GM18858 (cell line): Measurements from ENCODE around the gene ATP8B2.
"Not testable (repeated sequence)": the region's sequence is repeated elsewhere in the genome, so short reads cannot be mapped to it uniquely, and the experiment has no call there.

Experiments used
- ATAC-seq: cut with Tn5 transposase; IDR thresholded peaks from one replicate; pipeline ENCODE4 v1.9.1; 2021; ENCODE audit not compliant: unreplicated experiment

ATP8B2 gene

DNA sequence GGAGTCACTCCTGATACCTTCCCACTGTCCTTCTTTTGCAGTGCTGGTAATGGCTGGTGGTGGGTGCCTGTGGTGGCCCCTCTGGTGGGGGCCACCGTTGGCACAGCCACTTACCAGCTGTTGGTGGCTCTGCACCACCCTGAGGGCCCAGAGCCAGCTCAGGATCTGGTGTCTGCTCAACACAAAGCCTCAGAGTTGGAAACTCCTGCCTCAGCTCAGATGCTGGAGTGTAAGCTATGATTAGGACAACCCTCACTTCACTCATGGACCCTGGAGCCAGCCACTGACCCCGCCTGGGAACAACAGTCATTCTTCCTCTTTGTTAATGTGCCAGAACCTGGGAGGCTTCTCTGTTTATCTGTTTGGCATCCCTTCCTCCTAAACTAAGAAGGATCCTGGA is 1.1 kb upstream of the ATP8B2 start:
- no peak for ATAC-seq

DNA sequence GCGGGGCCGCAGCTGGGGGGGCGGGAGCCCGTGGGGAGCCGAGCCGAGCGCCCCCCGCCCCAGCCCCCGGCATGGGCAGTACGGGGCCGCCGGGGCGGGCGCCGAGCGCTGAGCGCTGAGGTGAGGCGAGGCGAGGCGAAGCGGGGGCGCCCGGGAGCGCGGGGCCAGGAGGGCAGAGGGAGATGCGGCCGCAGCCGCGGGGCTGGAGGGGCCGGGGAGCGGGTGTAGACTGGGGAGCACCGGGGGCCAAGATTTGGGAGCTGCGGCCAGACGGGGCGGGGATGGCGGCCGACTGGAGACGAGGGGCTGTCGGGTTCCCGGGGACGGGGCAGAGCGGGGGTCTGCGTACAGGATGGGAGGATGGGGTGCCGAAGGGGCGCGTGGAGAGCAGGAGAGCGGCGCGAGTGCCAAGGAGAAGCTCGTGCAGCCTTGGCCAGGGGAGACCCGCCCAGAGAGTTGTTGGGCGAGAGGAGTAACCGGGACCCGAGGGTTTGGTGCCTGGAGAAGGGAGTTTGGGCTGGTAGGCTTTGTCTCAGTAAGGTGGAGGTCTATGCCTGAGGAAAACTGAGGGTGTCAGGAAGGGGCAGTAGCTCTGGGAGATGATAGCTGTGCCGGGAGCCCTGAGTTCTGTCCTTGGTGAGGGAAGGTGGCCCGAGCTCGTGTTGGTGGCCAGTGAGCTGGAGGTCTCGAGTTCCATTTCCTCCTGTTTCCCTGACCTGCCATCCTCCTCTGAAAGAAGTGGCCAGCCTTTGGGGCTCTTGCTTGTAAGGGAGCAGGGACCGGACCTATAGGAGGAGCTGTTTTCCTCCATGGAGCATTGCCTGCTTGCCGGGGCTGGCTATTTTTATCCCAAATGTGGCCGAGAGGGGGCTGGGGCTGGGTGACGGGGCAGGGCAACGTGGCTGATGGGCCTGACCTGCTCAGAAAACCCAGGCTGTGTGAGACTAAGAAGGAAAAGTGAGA is 539 bp downstream of the ATP8B2 start:
- ATAC-seq = no peak

DNA sequence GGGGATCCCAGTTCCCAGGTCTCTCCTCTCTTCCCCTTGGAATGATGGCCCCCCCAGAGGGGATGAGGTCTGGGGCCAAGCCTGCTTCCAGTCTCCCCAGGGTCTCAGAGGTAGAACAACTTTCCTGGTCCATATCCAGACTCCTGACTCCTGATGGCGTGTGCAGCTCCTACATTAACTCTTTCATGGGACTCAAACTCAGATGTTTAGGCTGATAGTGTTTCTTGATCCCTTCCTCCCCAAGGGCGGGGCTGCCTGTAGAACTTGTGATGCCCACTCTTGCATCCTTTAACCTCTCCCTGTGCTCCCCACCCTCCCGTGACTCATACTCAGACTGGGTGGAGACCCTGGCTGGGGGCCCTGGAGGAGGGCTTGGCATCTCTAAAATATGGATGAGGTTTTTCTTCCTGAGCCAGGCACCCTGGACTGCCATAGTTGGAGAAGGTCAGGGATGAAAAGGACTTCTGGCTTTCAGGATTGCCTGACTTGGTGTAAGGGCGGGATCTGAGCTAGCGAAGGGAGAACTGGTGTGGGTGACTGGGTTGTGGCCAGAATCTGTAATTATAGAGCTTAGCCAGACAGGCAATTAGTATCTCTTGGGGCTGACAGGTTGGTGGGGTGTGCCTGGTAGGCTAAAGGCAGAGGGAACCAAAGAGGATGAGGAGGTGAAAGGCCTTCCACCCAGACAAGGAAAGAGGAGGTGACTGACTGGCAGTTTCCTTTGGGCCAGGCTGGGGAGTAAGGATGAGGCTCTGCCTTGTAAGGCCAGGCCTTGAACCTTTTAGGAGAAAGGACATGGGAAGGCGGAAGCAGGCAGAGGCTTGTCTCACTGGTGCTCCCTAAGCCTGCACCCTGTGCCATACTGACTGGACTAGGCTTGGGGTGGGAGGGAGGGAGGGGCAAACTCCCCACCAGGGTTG is 1.5 kb downstream of the ATP8B2 start:
- ATAC-seq = no peak

DNA sequence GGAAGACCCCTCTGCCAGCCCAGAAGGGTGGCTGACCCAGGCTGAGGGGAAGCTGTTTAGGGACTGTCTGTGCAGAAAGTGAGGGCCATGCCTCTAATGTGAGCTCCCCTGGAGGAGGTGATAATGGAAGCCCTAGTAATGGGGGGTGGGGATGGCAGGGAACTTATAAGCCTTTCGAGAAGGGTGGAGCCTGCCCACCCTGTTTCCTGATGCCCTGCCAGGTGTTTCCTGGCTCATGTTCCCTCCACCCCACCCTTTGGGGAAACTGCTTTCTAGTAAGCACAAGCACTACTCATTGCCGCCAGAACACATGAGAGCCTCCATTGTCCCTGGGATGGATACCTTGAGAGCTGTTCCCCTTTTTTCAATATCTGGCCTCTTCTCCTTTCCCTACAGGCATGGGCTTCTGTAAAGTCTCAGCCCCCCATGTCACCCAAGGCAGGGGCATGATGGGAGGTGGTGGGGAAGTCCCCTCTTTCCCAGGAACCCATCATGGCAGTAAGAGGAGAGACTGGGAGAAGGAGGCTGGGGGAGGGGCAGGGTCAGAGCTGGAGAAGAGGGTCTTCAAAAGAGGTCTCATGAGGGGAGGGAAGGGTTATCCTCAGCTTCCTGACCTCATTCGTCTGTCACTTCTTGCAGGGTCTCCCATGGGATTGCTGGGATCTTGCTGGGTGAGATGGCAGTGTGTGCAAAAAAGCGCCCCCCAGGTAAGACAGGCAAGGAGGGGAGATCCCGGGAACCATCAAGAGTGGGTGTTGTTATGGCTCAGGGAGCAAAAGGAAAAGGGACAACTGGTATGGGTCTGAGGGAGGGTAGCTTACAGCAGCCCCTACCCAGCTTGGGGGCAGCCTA is 2.4 kb downstream of the ATP8B2 start:
- no peak for ATAC-seq

DNA sequence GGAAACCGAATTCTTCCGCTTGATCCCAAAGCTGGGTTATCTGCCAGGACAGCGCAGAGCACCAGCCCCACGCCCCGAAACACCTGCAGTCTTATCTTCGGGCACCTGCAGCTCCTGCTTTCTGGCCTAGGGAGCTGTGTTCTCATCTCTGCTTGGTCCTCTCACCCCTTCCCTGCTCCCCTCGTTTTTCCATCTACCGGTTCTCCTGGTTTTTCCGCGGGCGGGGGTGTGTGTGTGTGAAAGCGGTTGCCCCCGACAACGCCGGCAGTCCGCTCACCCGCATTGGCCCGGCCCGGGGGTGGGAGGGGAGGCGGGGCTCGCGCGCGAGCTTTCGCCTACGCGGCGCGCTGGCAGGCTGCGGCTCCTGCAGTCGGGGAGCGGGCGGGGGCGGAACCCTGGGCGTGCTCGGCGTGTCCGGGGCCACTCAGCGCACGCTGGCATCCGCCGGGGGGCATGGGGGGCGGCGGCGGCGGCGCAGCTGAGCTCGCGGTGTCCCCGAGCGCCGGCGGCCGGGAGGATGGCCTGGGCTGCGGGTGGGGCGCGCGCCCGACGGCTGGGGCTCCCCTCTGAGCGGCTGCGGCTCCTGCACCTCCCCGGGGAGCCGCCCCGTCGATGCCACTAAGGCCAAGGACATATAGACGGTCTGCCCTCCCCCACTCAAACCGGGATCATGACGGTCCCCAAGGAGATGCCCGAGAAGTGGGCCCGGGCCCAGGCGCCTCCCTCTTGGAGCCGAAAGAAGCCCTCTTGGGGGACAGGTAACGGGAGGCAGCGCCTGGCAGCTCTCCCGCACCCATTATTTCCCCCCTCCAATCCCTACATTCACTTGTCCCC is 3.2 kb downstream of the ATP8B2 start:
- ATAC-seq = no peak

DNA sequence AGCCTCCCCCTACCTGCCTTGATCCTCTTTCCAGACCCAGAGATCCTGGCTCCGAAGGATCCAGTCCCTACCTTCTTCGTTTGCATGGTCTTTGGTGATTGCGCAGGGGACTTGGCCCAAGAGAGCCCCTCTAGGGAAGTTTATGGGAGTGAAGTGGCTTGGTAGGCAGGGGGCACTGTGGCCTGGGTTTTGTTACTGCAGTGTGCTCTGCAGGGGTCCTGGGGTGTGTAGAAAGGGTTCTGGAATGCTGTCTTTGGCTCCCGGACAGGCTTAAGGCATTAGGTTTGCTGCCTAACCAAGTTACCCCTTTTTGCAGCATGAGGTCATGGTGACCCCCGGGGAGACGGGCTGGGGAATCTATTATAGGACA is 3.8 kb downstream of the ATP8B2 start:
- ATAC-seq = no peak

DNA sequence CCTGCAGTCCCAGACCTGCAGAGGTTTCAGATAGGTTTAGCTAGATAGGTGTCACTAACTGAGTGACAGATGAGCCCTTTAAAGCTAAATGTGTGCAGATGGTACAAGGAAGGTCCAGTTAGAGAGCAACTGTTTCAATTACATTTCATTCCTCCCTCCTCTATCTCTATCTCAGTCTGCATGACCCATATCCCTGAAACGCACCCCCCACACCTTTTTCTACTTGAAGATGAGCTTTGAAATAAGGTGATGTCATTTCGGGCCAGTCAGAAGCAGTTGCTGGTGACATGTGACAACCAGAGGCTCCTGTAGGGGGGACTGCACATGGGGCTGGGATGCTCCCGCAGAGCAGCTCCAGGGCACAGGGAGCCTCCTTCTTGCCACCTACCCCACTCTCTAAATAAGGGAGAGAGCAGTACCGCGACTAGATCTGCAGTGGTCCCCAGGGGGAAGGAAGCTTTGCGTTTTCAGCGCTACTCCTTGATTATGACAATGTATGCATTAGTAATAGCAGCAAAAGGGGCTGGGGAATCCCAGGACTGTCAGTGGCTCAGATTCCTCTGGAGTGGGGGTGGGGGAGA is 4.3 kb downstream of the ATP8B2 start:
- no peak for ATAC-seq

DNA sequence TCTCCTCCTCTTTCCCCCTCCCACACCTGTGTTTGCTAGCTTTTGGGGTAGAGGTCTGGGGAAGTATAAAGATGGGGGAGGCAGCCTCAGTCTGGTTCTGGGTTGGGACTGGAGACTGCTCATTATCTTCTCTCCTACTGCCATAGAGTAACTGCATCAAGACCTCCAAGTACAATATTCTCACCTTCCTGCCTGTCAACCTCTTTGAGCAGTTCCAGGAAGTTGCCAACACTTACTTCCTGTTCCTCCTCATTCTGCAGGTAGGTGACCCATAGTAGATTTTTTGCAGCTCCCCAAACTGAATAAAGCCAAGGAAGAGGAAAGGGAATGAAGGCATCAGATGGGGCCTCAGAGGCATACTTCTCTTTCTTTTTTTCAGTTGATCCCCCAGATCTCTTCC is 5.3 kb downstream of the ATP8B2 start:
- no peak for ATAC-seq

DNA sequence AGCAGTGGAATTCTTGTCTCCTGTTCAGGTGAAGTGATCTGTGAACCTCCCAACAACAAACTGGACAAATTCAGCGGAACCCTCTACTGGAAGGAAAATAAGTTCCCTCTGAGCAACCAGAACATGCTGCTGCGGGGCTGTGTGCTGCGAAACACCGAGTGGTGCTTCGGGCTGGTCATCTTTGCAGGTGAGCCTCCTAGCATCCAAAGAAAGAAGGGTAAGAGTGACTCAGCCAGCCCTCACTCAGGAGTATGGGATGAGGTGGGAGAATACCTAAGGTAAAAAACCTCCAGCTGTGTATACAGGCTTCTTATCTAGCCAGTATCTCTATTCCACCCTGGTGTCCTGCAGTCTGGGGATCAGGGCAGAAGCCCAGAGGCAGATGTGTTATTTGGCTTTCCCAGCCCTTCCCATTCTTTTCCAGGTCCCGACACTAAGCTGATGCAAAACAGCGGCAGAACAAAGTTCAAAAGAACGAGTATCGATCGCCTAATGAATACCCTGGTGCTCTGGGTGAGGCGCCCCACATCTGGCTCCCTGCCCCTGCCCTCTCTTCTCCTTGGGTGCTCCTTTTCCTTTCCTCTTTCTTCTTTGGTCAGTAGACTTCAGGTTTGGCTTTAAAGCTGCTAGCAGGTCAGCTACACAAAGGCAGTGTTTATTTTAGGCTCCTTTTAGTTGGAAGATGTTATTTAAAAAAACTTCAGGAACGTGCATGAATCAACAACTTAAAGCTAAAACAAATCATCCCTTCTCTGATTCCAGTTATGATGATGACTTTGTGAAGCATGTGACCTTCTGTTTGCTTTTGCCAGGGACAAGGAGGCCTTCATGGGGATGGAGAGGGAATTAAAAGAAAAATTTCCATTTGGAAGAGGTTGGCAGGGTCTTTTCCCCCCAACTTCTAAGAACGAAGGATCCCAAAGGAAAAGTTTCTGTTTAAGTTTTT is 9.0 kb downstream of the ATP8B2 start:
- ATAC-seq = no peak

DNA sequence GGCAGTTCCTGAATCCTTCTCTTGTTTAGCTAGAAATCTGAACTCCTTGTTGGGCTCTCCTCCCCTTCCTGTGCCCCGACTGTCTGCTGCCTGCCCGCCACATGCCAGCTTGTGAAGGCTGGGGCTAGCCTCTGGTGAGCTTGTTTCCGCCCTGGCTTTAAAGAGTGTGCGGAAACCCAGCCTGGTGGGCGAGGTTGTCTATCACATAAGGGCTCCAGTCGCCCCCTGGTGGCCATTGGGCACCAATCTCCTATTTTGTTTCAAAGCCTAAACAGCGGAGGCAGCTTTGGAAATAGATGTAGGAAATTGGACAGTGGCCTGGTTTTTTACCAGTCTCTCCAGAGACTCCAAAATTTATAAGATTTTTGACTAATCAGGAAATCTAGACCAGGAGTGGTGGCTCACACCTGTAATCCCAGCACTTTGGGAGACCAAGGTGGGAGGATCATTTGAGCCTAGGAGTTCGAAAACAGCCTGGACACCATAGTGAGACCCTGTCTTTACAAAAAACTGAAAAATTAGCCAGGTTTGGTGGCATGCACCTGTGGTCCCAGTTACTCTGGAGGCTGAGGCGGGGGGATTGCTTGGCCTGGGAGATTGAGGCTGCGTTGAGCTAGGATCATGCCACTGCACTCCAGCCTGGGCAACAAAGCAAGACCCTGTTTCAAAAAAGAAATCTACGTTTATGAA is 9.8 kb downstream of the ATP8B2 start:
- peak; percentile 53 for ATAC-seq

DNA sequence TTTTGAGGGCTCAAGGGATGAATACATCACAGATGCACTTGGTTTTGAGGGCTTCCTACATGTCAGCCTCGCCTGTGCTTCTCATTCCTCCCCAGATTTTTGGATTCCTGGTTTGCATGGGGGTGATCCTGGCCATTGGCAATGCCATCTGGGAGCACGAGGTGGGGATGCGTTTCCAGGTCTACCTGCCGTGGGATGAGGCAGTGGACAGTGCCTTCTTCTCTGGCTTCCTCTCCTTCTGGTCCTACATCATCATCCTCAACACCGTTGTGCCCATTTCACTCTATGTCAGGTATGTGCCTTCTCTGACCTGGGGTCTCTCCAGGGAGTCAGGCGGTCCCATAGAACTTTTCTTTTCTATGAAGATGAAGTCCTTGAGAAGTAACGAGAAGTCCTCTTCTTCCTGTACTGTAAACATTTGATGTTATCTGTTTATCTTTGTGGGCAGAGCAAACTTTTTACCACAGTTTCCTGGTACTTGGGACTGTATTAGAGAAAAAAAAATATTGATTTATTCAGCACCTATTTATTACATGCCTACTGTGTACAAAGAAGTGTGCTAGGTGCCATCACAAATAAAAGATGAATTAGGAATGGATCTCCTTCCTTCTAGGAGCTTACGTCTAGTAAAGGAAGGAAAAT is 12.0 kb downstream of the ATP8B2 start:
- no peak for ATAC-seq

DNA sequence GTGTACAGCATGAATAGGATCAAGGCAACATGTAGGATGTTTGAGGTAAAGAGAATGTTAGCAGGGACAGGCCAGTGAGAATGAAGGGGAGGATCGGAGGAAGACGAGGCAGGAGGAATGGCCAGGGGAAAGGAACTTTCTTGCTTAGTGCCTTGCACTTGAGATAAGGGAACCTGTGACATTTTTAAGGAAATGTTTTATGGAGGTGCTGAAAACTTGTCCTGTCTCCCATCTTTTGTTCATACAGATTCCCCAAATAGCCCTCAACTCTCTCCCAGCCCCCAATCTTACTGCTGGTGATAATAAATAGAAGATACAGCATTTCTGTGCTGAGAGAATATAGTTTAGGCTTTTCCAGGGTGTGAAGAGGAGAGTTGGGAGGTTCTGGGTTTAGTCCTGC is 13.6 kb downstream of the ATP8B2 start:
- no peak for ATAC-seq

DNA sequence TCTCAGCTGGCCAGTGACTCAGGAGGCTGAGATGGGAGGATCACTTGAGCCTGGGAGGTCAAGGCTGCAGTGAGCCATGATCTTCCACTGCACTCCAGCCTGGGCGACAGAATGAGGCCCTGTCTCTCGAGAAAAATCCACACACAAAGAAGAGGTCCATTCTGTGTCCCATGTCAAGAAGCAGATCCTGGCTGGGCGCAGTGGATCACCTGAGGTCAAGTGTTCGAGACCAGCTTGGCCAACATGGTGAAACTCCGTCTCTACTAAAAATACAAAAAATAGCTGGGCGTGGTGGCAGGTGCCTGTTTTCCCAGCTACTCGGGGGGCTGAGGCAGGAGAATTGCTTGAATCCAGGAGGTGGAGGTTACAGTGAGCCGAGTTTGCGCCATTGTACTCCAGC is 16.0 kb downstream of the ATP8B2 start:
- not testable (repeated sequence) for ATAC-seq

DNA sequence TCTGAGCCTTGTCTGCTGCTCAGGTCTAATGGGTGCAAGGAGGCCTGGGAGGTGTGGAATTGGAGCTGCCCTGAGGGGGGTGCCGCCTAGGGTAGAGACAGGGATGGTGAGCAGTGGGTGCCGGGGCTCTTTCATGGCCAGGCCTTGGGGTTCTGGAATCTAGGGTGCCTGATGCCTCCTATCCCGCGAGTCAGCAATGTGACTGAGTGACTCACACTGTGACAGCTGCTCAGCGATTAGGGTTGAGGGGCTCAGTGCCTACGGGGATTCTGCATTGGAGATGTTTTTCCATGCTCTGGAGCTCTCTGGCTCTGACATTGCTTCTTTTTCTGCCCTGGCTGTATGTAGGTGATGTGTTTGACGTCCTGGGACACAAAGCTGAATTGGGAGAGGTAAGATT is 16.8 kb downstream of the ATP8B2 start:
- ATAC-seq = no peak

DNA sequence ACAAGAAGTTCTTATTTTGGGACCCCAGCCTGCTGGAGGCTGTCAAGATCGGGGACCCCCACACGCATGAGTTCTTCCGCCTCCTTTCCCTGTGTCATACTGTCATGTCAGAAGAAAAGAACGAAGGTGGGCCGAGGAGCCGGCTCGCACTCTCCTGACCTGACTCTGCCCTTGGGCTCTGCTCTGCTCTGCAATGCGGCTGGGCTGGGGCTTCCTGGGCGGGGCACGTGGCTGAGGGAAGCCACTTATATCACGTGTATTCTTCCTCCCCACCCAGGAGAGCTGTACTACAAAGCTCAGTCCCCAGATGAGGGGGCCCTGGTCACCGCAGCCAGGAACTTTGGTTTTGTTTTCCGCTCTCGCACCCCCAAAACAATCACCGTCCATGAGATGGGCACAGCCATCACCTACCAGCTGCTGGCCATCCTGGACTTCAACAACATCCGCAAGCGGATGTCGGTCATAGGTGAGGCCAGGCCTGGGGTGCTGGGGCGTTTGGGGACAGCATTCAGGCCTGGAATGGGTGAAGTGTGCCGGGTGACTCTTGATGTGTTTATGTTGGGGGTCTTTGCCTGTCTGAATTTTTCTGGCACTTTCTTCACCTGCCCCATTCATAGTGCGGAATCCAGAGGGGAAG is 17.6 kb downstream of the ATP8B2 start:
- no peak for ATAC-seq

DNA sequence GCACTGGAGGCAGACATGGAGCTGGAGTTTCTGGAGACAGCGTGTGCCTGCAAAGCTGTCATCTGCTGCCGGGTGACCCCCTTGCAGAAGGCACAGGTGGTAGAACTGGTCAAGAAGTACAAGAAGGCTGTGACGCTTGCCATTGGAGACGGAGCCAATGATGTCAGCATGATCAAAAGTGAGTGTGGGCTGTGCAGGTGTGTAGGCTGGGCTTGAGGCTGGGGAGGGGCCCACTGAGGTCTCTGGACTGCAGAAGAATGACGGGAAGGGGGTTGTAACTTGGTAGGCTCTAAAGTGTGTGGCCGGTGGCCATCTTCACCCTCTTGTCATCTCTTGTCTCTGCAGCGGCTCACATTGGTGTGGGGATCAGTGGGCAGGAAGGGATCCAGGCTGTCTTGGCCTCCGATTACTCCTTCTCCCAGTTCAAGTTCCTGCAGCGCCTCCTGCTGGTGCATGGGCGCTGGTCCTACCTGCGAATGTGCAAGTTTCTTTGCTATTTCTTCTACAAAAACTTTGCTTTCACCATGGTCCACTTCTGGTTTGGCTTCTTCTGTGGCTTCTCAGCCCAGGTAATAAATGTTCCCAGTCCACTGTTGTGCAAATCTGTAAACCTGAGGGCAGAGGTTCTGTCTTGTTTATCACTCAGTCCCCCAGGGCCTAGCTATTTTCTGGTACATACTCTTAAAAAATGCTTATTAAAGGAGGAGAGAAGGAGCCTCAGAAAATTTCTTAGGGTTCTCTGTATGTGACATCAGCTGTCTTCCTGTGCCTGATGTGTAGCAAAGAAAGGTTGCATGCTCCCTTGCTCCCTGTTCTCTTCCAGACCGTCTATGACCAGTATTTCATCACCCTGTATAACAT is 19.9 kb downstream of the ATP8B2 start:
- ATAC-seq = no peak
